Omental fat pad (tissue), 4 donors: ENCODE data around the gene SLC13A1. TPM values are rescaled to one million over a fixed set of nuclear protein-coding genes. Genes with fewer than 3 reads are reported as not detected.

Experiments used
- ATAC-seq: fragments of 150-250 bp; one replicate; pipeline ENCODE4 v1.9.1; 2016; ENCODE audit warnings: mild to moderate bottlenecking, moderate library complexity; ENCODE audit not compliant: low FRiP score
- DNase-seq: peaks from one replicate; pipeline ENCODE4 v3.0.0-alpha.2; 2019; ENCODE audit warnings: low spot score
- CTCF ChIP-seq, 3 donors: fragments of 450-650 bp; IDR thresholded peaks; one replicate each; pipeline ENCODE4 v1.5.1; 2016 to 2017; ENCODE audit warnings: antibody characterized with exemption in 3 of 3, mild to moderate bottlenecking in 3 of 3, moderate library complexity in 2 of 3
- total RNA-seq, 4 donors: library from RNA; depleted of rRNA; stranded (reverse); fragments of >200 nt; gene quantifications; one replicate each; pipeline ENCODE4 v1.1.0, GENCODE V29; 2016

The SLC13A1 gene
- total RNA-seq, 4 donors from 2014 or later = not detected

DNA sequence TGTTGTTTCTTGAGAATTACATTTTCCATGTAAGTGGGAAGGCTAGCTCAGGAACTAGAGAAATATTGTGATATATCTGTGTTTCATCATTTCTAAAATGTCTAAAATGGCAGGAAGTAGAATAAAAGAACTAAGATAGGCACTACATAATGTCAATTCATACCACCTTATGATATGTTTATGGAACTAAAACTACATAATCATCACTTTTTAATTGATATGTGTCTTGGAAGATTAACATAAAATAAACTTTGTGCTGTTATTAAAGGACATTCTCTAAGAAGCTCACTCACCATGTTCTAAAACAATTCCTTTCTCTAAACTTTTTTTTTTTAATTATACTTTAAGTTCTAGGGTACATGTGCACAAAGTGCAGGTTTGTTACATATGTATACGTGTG lies 120.7 kb downstream of the SLC13A1 start:
- TF ChIP-seq CTCF (IDR thresholded peaks at IDR 0.05) = no peak
- no peak for ATAC-seq
- no peak for DNase-seq

GRCh38 chr7:123075838-123076467 lies 123.8 kb downstream of the SLC13A1 start:
- ATAC-seq = no peak

GRCh38 chr7:123070702-123071286 lies 129.0 kb downstream of the SLC13A1 start:
- DNase-seq (no peak), ATAC-seq (no peak)
- no peak for TF ChIP-seq CTCF (IDR thresholded peaks at IDR 0.05)

More at GRCh38 chr7:123075838-123076467, 123.8 kb downstream of the SLC13A1 start:
- no peak for DNase-seq
- no peak for TF ChIP-seq CTCF (IDR thresholded peaks at IDR 0.05)

DNA sequence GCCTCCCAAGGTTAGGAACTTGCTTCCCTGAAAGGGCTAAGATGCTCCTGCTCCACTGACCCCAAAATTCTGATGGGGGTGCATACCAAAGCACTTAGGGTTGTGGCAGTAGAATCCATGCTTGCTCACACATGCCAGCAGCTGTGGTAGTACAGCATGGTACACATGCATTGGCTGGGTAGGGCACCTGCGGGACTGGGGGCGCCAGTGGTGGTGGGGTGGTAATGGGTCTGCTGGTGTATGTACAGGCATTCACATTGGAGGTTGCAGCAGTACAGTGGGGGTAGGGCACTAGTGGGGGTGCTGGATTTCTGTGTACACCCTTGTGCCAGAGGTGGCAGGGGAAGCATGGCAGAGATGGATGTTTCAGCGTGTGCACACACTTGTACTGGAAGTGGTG lies 132.0 kb downstream of the SLC13A1 start:
- ATAC-seq (no peak), DNase-seq (no peak)
- no peak for TF ChIP-seq CTCF (IDR thresholded peaks at IDR 0.05)

Other genes with a start within 250 kb of the SLC13A1 start
- gene TAS2R16, start 204.3 kb downstream of the SLC13A1 start, total RNA-seq = not detected